WTC11 (cell line): ENCODE results near the gene LPP. TPM values are rescaled to one million over a fixed set of nuclear protein-coding genes. Genes with fewer than 3 reads are reported as not detected.

Experiments
- ATAC-seq: fragments of 200-7000 bp; cut with Tn5 transposase; 2 replicates; pipeline ENCODE4 v1.10.0; 2021; ENCODE audit warnings: mild to moderate bottlenecking, moderate library complexity
- CTCF ChIA-PET: fragments of 300-600 bp; sonication (Branson Sonifier 250); formaldehyde crosslinking; loops from one replicate; lab custom pipeline; 2021; ENCODE audit warnings: antibody characterized with exemption; lab: Charles Lee
- POLR2A ChIA-PET: fragments of 350-600 bp; sonication (Branson Sonifier 250); formaldehyde crosslinking; loops from one replicate; lab custom pipeline; 2021; ENCODE audit warnings: antibody characterized with exemption; lab: Charles Lee
- DNase-seq: peaks from one replicate; pipeline ENCODE4 v3.0.0; 2021; ENCODE audit warnings: low spot score
- H3K27ac Mint-ChIP-seq: 2 replicates; pipeline ENCODE4 v1.8.0; 2021; ENCODE audit warnings: mixed read lengths
- H3K27me3 Mint-ChIP-seq: 2 replicates; pipeline ENCODE4 v1.8.0; 2021; ENCODE audit warnings: low read depth, mild to moderate bottlenecking, moderate library complexity, mixed read lengths
- H3K36me3 Mint-ChIP-seq: 2 replicates; pipeline ENCODE4 v1.8.0; 2021; ENCODE audit warnings: mixed read lengths
- H3K4me1 Mint-ChIP-seq: 2 replicates; pipeline ENCODE4 v1.8.0; 2022; ENCODE audit warnings: mixed read lengths
- H3K4me3 Mint-ChIP-seq: 2 replicates; pipeline ENCODE4 v1.8.0; 2021; ENCODE audit warnings: mild to moderate bottlenecking, moderate library complexity, mixed read lengths
- H3K9me3 Mint-ChIP-seq: 2 replicates; pipeline ENCODE4 v1.8.0; 2021; ENCODE audit warnings: mixed read lengths
- CREM ChIP-seq: sonication (generic); formaldehyde crosslinking; IDR thresholded peaks from 2 replicates; pipeline ENCODE4 v1.8.1; 2022; ENCODE audit warnings: mild to moderate bottlenecking, missing genetic modification reagents, moderate library complexity
- ELF4 ChIP-seq: sonication (generic); formaldehyde crosslinking; IDR thresholded peaks from 2 replicates; pipeline ENCODE4 v1.8.1; 2022; ENCODE audit warnings: low read depth, mild to moderate bottlenecking, moderate library complexity, missing genetic modification reagents
- FOXJ3 ChIP-seq: sonication (generic); formaldehyde crosslinking; IDR thresholded peaks from 2 replicates; pipeline ENCODE4 v1.9.0; 2021; ENCODE audit warnings: missing genetic modification reagents, mild to moderate bottlenecking, borderline replicate concordance
- FOXP1 ChIP-seq: sonication (generic); formaldehyde crosslinking; IDR thresholded peaks from 2 replicates; pipeline ENCODE4 v1.8.0; 2022; ENCODE audit warnings: missing genetic modification reagents, mild to moderate bottlenecking, moderate library complexity, borderline replicate concordance
- MYBL2 ChIP-seq: sonication (generic); formaldehyde crosslinking; IDR thresholded peaks from 2 replicates; pipeline ENCODE4 v1.8.1; 2023; ENCODE audit warnings: mild to moderate bottlenecking, moderate library complexity, missing genetic modification reagents
- TEAD1 ChIP-seq: sonication (generic); formaldehyde crosslinking; IDR thresholded peaks from 2 replicates; pipeline ENCODE4 v1.8.0; 2022; ENCODE audit warnings: mild to moderate bottlenecking, missing genetic modification reagents
- ZBTB21 ChIP-seq: sonication (generic); formaldehyde crosslinking; IDR thresholded peaks from 2 replicates; pipeline ENCODE4 v1.8.1; 2023; ENCODE audit warnings: mild to moderate bottlenecking, missing genetic modification reagents, borderline replicate concordance
- ZNF396 ChIP-seq: fragments of 250-450 bp; sonication (Bioruptor Pico); IDR thresholded peaks from 2 replicates; pipeline ENCODE4 v1.8.0; 2021; ENCODE audit warnings: mild to moderate bottlenecking, moderate library complexity, borderline replicate concordance
- total RNA-seq: library from RNA; stranded (reverse); gene quantifications from 3 replicates; pipeline ENCODE4 v1.2.3, GENCODE V29; 2021
- TF ChIP-seq, protein P1 (sequence below): fragments of 200-600 bp; IDR thresholded peaks from 2 replicates; pipeline ENCODE4 v1.8.0; 2022; ENCODE audit warnings: antibody characterized with exemption
- TF ChIP-seq, protein P2 (sequence below): fragments of 250-450 bp; sonication (Bioruptor Pico); IDR thresholded peaks from 2 replicates; pipeline ENCODE4 v1.9.0; 2021; ENCODE audit warnings: moderate library complexity, mild to moderate bottlenecking, inconsistent platforms, borderline replicate concordance
- TF ChIP-seq, protein P3 (sequence below): sonication (generic); formaldehyde crosslinking; IDR thresholded peaks from 2 replicates; pipeline ENCODE4 v1.8.1; 2023; ENCODE audit warnings: mild to moderate bottlenecking, missing genetic modification reagents, borderline replicate concordance
- TF ChIP-seq, protein P4 (sequence below): fragments of 250-450 bp; sonication (Bioruptor Pico); IDR thresholded peaks from 2 replicates; pipeline ENCODE4 v1.9.0; 2021; ENCODE audit warnings: mild to moderate bottlenecking
- TF ChIP-seq, protein P5 (sequence below): sonication (generic); formaldehyde crosslinking; IDR thresholded peaks from 2 replicates; pipeline ENCODE4 v1.8.0; 2022; ENCODE audit warnings: missing genetic modification reagents
- TF ChIP-seq, protein P6 (sequence below): sonication (generic); formaldehyde crosslinking; IDR thresholded peaks from 2 replicates; pipeline ENCODE4 v1.8.0; 2022; ENCODE audit warnings: mild to moderate bottlenecking, missing genetic modification reagents
- TF ChIP-seq, protein P7 (sequence below): sonication (generic); formaldehyde crosslinking; conservative IDR thresholded peaks from 2 replicates; pipeline ENCODE4 v1.8.1; 2023; ENCODE audit warnings: mild to moderate bottlenecking, low read depth, missing genetic modification reagents, moderate library complexity

The LPP gene
- total RNA-seq, 1 experiment from 2014 or later = 49.6 TPM

DNA sequence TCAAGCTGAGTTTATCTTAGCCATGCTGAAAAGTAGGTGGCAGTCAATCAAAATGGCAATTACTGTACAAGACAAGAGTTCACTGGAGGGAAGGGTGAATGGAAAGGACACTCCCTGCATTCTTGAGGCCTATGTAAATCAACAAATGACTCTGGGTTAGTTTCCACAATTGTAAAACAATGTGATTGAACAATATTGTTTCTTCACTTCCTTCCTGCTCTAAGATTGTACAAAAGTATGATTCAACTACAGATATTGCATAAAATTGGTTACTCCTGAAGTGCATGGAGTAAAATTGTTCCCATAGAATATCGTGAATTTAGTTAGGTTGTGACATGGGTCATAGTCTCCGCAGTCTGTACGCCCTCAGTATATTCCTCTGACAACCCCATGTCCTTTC is 277.6 kb downstream of the LPP start (continued):
- TF ChIP-seq, protein P1, sequence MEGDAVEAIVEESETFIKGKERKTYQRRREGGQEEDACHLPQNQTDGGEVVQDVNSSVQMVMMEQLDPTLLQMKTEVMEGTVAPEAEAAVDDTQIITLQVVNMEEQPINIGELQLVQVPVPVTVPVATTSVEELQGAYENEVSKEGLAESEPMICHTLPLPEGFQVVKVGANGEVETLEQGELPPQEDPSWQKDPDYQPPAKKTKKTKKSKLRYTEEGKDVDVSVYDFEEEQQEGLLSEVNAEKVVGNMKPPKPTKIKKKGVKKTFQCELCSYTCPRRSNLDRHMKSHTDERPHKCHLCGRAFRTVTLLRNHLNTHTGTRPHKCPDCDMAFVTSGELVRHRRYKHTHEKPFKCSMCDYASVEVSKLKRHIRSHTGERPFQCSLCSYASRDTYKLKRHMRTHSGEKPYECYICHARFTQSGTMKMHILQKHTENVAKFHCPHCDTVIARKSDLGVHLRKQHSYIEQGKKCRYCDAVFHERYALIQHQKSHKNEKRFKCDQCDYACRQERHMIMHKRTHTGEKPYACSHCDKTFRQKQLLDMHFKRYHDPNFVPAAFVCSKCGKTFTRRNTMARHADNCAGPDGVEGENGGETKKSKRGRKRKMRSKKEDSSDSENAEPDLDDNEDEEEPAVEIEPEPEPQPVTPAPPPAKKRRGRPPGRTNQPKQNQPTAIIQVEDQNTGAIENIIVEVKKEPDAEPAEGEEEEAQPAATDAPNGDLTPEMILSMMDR = no peak
- TF ChIP-seq FOXP1 = no peak
- TF ChIP-seq, protein P2, sequence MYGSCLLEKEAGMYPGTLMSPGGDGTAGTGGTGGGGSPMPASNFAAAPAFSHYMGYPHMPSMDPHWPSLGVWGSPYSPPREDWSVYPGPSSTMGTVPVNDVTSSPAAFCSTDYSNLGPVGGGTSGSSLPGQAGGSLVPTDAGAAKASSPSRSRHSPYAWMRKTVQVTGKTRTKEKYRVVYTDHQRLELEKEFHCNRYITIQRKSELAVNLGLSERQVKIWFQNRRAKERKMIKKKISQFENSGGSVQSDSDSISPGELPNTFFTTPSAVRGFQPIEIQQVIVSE (CRISPR knock-in tag) = no peak
- TF ChIP-seq, all 79 proteins: peak for 0

DNA sequence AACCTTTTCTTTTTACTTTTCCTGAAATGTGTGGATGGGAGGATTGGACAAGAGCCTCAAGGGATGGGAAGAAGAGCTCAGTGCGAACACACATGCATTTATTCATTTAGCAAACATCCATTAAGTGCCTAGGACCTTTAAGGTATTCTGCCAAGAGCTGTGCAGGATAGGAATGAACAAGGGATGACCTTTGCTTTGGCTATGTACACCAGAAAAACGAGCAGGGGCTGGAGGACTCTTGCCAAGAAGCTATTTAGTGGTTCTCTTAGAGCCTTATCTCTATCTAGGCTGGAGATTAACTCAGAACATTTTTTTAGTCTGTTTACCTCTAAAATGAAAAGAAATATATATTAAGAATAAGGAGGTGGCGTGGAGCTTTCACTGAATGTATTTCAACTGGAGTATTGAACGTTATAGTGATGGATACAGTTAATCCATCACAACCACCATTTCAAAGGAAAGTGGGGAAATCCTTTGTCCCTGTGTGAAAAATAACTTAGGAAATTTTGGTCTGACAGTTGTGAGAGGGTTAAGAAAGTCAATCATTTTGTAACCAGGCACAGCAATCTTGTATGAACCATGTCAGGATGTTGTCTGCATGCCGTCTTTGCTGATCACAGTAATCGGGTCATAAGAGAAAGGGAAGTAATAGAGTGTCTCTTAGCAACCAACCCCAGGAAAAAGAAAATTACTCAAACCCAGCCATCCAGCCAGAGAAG is 279.0 kb downstream of the LPP start:
- Mint-ChIP-seq H3K4me3 (no peak overlapping the region), H3K27me3 (no peaks in the 10 kb centered on the region), H3K9me3 (no peaks in the 10 kb centered on the region), H3K4me1 (peaks cover 16% of the 10 kb centered on the region), H3K27ac (no peak overlapping the region), H3K36me3 (no peaks in the 10 kb centered on the region)
- ChIA-PET POLR2A (interaction anchor here (0.6 kb wide), 2 partner anchors 172 to 731 kb away, joined by 4 to 6 read pairs; no protein-coding TSS in a partner anchor), CTCF (no interaction called here)
- ATAC-seq (no peak), DNase-seq (no peak)
- TF ChIP-seq, protein P3, sequence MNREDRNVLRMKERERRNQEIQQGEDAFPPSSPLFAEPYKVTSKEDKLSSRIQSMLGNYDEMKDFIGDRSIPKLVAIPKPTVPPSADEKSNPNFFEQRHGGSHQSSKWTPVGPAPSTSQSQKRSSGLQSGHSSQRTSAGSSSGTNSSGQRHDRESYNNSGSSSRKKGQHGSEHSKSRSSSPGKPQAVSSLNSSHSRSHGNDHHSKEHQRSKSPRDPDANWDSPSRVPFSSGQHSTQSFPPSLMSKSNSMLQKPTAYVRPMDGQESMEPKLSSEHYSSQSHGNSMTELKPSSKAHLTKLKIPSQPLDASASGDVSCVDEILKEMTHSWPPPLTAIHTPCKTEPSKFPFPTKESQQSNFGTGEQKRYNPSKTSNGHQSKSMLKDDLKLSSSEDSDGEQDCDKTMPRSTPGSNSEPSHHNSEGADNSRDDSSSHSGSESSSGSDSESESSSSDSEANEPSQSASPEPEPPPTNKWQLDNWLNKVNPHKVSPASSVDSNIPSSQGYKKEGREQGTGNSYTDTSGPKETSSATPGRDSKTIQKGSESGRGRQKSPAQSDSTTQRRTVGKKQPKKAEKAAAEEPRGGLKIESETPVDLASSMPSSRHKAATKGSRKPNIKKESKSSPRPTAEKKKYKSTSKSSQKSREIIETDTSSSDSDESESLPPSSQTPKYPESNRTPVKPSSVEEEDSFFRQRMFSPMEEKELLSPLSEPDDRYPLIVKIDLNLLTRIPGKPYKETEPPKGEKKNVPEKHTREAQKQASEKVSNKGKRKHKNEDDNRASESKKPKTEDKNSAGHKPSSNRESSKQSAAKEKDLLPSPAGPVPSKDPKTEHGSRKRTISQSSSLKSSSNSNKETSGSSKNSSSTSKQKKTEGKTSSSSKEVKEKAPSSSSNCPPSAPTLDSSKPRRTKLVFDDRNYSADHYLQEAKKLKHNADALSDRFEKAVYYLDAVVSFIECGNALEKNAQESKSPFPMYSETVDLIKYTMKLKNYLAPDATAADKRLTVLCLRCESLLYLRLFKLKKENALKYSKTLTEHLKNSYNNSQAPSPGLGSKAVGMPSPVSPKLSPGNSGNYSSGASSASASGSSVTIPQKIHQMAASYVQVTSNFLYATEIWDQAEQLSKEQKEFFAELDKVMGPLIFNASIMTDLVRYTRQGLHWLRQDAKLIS (CRISPR knock-in tag) = no peak
- TF ChIP-seq ZBTB21 (no peak), ELF4 (CRISPR knock-in tag) (no peak), CREM (no peak), TEAD1 (no peak), FOXJ3 (no peak), ZNF396 (CRISPR knock-in tag) (no peak), MYBL2 (CRISPR knock-in tag) (no peak)
- TF ChIP-seq, protein P4, sequence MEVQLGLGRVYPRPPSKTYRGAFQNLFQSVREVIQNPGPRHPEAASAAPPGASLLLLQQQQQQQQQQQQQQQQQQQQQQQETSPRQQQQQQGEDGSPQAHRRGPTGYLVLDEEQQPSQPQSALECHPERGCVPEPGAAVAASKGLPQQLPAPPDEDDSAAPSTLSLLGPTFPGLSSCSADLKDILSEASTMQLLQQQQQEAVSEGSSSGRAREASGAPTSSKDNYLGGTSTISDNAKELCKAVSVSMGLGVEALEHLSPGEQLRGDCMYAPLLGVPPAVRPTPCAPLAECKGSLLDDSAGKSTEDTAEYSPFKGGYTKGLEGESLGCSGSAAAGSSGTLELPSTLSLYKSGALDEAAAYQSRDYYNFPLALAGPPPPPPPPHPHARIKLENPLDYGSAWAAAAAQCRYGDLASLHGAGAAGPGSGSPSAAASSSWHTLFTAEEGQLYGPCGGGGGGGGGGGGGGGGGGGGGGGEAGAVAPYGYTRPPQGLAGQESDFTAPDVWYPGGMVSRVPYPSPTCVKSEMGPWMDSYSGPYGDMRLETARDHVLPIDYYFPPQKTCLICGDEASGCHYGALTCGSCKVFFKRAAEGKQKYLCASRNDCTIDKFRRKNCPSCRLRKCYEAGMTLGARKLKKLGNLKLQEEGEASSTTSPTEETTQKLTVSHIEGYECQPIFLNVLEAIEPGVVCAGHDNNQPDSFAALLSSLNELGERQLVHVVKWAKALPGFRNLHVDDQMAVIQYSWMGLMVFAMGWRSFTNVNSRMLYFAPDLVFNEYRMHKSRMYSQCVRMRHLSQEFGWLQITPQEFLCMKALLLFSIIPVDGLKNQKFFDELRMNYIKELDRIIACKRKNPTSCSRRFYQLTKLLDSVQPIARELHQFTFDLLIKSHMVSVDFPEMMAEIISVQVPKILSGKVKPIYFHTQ (CRISPR knock-in tag) = no peak
- TF ChIP-seq, protein P5, sequence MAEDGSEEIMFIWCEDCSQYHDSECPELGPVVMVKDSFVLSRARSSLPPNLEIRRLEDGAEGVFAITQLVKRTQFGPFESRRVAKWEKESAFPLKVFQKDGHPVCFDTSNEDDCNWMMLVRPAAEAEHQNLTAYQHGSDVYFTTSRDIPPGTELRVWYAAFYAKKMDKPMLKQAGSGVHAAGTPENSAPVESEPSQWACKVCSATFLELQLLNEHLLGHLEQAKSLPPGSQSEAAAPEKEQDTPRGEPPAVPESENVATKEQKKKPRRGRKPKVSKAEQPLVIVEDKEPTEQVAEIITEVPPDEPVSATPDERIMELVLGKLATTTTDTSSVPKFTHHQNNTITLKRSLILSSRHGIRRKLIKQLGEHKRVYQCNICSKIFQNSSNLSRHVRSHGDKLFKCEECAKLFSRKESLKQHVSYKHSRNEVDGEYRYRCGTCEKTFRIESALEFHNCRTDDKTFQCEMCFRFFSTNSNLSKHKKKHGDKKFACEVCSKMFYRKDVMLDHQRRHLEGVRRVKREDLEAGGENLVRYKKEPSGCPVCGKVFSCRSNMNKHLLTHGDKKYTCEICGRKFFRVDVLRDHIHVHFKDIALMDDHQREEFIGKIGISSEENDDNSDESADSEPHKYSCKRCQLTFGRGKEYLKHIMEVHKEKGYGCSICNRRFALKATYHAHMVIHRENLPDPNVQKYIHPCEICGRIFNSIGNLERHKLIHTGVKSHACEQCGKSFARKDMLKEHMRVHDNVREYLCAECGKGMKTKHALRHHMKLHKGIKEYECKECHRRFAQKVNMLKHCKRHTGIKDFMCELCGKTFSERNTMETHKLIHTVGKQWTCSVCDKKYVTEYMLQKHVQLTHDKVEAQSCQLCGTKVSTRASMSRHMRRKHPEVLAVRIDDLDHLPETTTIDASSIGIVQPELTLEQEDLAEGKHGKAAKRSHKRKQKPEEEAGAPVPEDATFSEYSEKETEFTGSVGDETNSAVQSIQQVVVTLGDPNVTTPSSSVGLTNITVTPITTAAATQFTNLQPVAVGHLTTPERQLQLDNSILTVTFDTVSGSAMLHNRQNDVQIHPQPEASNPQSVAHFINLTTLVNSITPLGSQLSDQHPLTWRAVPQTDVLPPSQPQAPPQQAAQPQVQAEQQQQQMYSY (CRISPR knock-in tag) = no peak
- TF ChIP-seq, protein P6, sequence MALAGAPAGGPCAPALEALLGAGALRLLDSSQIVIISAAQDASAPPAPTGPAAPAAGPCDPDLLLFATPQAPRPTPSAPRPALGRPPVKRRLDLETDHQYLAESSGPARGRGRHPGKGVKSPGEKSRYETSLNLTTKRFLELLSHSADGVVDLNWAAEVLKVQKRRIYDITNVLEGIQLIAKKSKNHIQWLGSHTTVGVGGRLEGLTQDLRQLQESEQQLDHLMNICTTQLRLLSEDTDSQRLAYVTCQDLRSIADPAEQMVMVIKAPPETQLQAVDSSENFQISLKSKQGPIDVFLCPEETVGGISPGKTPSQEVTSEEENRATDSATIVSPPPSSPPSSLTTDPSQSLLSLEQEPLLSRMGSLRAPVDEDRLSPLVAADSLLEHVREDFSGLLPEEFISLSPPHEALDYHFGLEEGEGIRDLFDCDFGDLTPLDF (CRISPR knock-in tag) = no peak
- TF ChIP-seq, protein P7, sequence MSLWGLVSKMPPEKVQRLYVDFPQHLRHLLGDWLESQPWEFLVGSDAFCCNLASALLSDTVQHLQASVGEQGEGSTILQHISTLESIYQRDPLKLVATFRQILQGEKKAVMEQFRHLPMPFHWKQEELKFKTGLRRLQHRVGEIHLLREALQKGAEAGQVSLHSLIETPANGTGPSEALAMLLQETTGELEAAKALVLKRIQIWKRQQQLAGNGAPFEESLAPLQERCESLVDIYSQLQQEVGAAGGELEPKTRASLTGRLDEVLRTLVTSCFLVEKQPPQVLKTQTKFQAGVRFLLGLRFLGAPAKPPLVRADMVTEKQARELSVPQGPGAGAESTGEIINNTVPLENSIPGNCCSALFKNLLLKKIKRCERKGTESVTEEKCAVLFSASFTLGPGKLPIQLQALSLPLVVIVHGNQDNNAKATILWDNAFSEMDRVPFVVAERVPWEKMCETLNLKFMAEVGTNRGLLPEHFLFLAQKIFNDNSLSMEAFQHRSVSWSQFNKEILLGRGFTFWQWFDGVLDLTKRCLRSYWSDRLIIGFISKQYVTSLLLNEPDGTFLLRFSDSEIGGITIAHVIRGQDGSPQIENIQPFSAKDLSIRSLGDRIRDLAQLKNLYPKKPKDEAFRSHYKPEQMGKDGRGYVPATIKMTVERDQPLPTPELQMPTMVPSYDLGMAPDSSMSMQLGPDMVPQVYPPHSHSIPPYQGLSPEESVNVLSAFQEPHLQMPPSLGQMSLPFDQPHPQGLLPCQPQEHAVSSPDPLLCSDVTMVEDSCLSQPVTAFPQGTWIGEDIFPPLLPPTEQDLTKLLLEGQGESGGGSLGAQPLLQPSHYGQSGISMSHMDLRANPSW (CRISPR knock-in tag) = no peak
